NB4 (cell line): ENCODE data around the gene COL5A1.

Source experiments
- MYC ChIP-seq: IDR thresholded peaks from 2 replicates; pipeline ENCODE4 v1.6.1; 2011; ENCODE audit warnings: low read depth, low read length
- POLR2A ChIP-seq: IDR thresholded peaks from 2 replicates; pipeline ENCODE4 v1.6.1; 2011; ENCODE audit warnings: mild to moderate bottlenecking; ENCODE audit not compliant: insufficient read length; ENCODE audit errors: extremely low read depth
- TF ChIP-seq, protein P1 (sequence below): IDR thresholded peaks from one replicate; pipeline ENCODE4 v1.5.1; 2012; ENCODE audit warnings: low read depth, low read length
- TF ChIP-seq, protein P2 (sequence below): IDR thresholded peaks from 2 replicates; pipeline ENCODE4 v1.6.1; 2011; ENCODE audit warnings: low read depth, low read length

DNA sequence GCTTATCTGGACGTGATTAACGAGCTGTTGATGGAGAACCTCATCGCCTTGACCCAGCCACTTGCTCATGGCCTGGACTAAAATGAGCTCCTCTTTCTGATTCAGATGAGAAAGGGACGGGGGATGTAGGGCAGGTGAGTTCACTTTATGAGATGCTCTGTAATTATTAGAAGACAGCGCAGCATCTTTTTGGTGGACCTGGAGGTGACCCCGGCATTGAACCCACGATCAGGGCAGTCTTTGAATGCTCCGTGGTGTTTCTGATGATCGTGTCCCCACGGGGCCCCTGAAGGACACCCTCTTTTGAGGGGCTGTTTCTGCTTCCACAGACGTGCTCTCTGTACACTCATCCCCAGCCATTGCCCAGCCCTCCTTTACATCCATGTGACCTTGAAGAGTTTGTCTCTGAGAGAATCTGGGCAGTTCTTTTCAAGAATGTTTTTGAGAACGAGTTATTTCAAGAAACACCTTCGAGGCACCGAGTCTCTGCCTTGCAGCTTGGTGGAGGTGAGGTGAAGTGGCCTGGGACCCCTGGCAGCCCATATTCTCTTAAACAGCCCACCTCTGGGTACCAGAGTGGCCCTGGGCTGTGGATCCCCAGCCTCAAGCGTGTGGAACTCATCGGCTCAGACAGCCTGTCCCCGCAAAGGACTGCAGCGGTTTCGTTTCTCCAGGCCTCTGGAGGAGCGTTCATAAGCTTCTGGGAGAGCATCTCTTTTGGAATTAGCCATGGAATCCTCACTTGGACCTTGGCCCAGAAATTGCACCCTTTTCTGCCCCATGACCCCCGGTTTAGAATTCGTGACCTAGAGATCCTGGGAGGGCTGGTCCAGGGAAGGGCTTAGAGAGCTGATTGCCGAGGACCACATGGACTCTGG lies 50.3 kb downstream of the COL5A1 start:
- no peak for TF ChIP-seq POLR2A
- TF ChIP-seq, protein P1, sequence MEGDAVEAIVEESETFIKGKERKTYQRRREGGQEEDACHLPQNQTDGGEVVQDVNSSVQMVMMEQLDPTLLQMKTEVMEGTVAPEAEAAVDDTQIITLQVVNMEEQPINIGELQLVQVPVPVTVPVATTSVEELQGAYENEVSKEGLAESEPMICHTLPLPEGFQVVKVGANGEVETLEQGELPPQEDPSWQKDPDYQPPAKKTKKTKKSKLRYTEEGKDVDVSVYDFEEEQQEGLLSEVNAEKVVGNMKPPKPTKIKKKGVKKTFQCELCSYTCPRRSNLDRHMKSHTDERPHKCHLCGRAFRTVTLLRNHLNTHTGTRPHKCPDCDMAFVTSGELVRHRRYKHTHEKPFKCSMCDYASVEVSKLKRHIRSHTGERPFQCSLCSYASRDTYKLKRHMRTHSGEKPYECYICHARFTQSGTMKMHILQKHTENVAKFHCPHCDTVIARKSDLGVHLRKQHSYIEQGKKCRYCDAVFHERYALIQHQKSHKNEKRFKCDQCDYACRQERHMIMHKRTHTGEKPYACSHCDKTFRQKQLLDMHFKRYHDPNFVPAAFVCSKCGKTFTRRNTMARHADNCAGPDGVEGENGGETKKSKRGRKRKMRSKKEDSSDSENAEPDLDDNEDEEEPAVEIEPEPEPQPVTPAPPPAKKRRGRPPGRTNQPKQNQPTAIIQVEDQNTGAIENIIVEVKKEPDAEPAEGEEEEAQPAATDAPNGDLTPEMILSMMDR, result no peak
- TF ChIP-seq, protein P2, sequence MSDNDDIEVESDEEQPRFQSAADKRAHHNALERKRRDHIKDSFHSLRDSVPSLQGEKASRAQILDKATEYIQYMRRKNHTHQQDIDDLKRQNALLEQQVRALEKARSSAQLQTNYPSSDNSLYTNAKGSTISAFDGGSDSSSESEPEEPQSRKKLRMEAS, result no peak
- TF ChIP-seq MYC, result no peak
